HCT116 (cell line): ENCODE results near the gene ETNK1. TPM values are rescaled to one million over a fixed set of nuclear protein-coding genes. Genes with fewer than 3 reads are reported as not detected.

Experiments used
- ATAC-seq: fragments of 200-7000 bp; cut with Tn5 transposase; 2 replicates; pipeline ENCODE4 v1.9.1; 2020; ENCODE audit warnings: mild to moderate bottlenecking, moderate library complexity
- BruUV-seq: library from RNA; stranded (reverse); fragments of 400-500 nt; replicated peaks from 2 replicates; lab custom pipeline; 2021; lab: Mats Ljungman, UMichigan
- CTCF ChIA-PET: fragments of 300-600 bp; sonication (Branson Sonifier 250); formaldehyde crosslinking; loops from one replicate; lab custom pipeline; 2021; ENCODE audit warnings: antibody characterized with exemption; lab: Charles Lee
- POLR2A ChIA-PET: fragments of 300-600, 350-600 bp; sonication (Branson Sonifier 250); formaldehyde crosslinking; loops from one replicate; lab custom pipeline; 2021; ENCODE audit warnings: antibody characterized with exemption; lab: Charles Lee
- RAD21 ChIA-PET, 2 experiments: fragments of 300-600 bp; sonication (Branson Sonifier 250); formaldehyde crosslinking; loops; one replicate each; lab custom pipeline; 2023; ENCODE audit warnings: low total read pairs in 2 of 2; ENCODE audit not compliant: uncharacterized antibody in 2 of 2, unreplicated experiment in 2 of 2, low non-redundant PET in 1 of 2; lab: Charles Lee
- DNase-seq: peaks from one replicate; pipeline ENCODE4 v3.0.0-alpha.2; 2010; ENCODE audit warnings: low read depth, low spot score
- H2AFZ ChIP-seq: fragments of 200-600 bp; shearing (Covaris generic), sonication (generic); 2 replicates; pipeline ENCODE4 v1.6.1; 2017; ENCODE audit warnings: low read depth, mixed run types, mixed read lengths, antibody characterized with exemption, low read length; ENCODE audit not compliant: poor library complexity, severe bottlenecking
- H3K27ac ChIP-seq: 2 replicates; pipeline ENCODE4 v1.5.1; 2012; ENCODE audit warnings: low read depth, low read length
- H3K27me3 ChIP-seq: fragments of 200-600 bp; sonication (generic); 2 replicates; pipeline ENCODE4 v1.6.1; 2016; ENCODE audit warnings: mixed run types, low read length, mixed read lengths; ENCODE audit not compliant: insufficient read depth
- H3K36me3 ChIP-seq, 2 experiments: fragments of 200-500 bp in 1 of 2; fragments of 200-600 bp in 1 of 2; sonication (Bioruptor generic) in 1 of 2; sonication (generic) in 1 of 2; 2 replicates each; pipeline versions ENCODE4 v1.5.1 to v1.6.1; 2014 to 2016; ENCODE audit warnings: low read length in 2 of 2, inconsistent platforms in 1 of 2, mixed read lengths in 1 of 2, mixed run types in 1 of 2; ENCODE audit not compliant: insufficient read depth in 2 of 2, control insufficient read depth in 1 of 2
- H3K4me1 ChIP-seq, 2 experiments: fragments of 200-600 bp in 1 of 2; sonication (generic) in 1 of 2; 2 replicates each; pipeline versions ENCODE4 v1.5.1 to v1.6.1; 2012 to 2017; ENCODE audit warnings: low read length in 2 of 2, inconsistent platforms in 1 of 2, mild to moderate bottlenecking in 1 of 2, mixed read lengths in 1 of 2, mixed run types in 1 of 2, moderate library complexity in 1 of 2; ENCODE audit not compliant: insufficient read depth in 2 of 2, control insufficient read depth in 1 of 2
- H3K4me2 ChIP-seq: fragments of 200-600 bp; sonication (generic); 2 replicates; pipeline ENCODE4 v1.6.1; 2017; ENCODE audit warnings: mixed run types, low read length, mixed read lengths
- H3K4me3 ChIP-seq, 2 experiments: fragments of 200-600 bp in 1 of 2; sonication (generic) in 1 of 2; replicated peaks in 1 of 2; 2 replicates each; pipeline ENCODE4 v1.5.1; 2011 to 2016; ENCODE audit warnings: low read length in 2 of 2, control low read depth in 1 of 2, low read depth in 1 of 2, mild to moderate bottlenecking in 1 of 2, mixed read lengths in 1 of 2, mixed run types in 1 of 2
- H3K79me2 ChIP-seq: fragments of 200-600 bp; sonication (generic); 2 replicates; pipeline ENCODE4 v1.6.1; 2017; ENCODE audit warnings: mild to moderate bottlenecking, mixed run types, low read length, moderate library complexity, mixed read lengths; ENCODE audit not compliant: insufficient read depth
- H3K9ac ChIP-seq: fragments of 200-600 bp; sonication (generic); 2 replicates; pipeline ENCODE4 v1.6.1; 2016; ENCODE audit warnings: low read length, mixed read lengths
- H3K9me2 ChIP-seq: fragments of 200-600 bp; sonication (generic), shearing (Covaris generic); 2 replicates; pipeline ENCODE4 v1.6.1; 2017; ENCODE audit warnings: mixed run types, mild to moderate bottlenecking, moderate library complexity; ENCODE audit not compliant: insufficient read depth
- H3K9me3 ChIP-seq, 2 experiments: fragments of 200-500 bp in 1 of 2; fragments of 200-600 bp in 1 of 2; sonication (Bioruptor generic) in 1 of 2; sonication (generic) in 1 of 2; 2 replicates each; pipeline ENCODE4 v1.6.1; 2014 to 2017; ENCODE audit warnings: low read length in 2 of 2, mixed read lengths in 2 of 2, inconsistent platforms in 1 of 2, low read depth in 1 of 2, mild to moderate bottlenecking in 1 of 2, mixed run types in 1 of 2, moderate library complexity in 1 of 2; ENCODE audit not compliant: control insufficient read depth in 1 of 2, insufficient read depth in 1 of 2
- H4K20me1 ChIP-seq: fragments of 200-600 bp; sonication (generic), shearing (Covaris generic); 2 replicates; pipeline ENCODE4 v1.6.1; 2017; ENCODE audit warnings: mixed run types, mild to moderate bottlenecking, moderate library complexity; ENCODE audit not compliant: insufficient read depth
- CBX3 ChIP-seq: IDR thresholded peaks from 2 replicates; pipeline ENCODE4 v1.6.1; 2012; ENCODE audit warnings: low read depth
- ELF1 ChIP-seq: IDR thresholded peaks from 2 replicates; pipeline ENCODE4 v1.6.1; 2012; ENCODE audit warnings: low read depth, borderline replicate concordance
- EZH2phosphoT487 ChIP-seq: fragments of 200-600 bp; IDR thresholded peaks from 2 replicates; pipeline ENCODE4 v1.6.1; 2018; ENCODE audit warnings: antibody characterized with exemption, borderline replicate concordance
- FOSL1 ChIP-seq: IDR thresholded peaks from 2 replicates; pipeline ENCODE4 v1.6.1; 2012; ENCODE audit warnings: low read depth
- JUND ChIP-seq: IDR thresholded peaks from 2 replicates; pipeline ENCODE4 v1.6.1; 2012
- POLR2A ChIP-seq: IDR thresholded peaks from 2 replicates; pipeline ENCODE4 v1.7.0; 2011; ENCODE audit warnings: borderline replicate concordance; ENCODE audit not compliant: insufficient read depth, insufficient read length; ENCODE audit errors: extremely low read depth
- SIN3A ChIP-seq: IDR thresholded peaks from 2 replicates; pipeline ENCODE4 v1.6.1; 2012; ENCODE audit warnings: low read depth
- SP1 ChIP-seq: IDR thresholded peaks from 2 replicates; pipeline ENCODE4 v1.6.1; 2012; ENCODE audit warnings: low read depth
- TCF7L2 ChIP-seq: IDR thresholded peaks from 2 replicates; pipeline ENCODE4 v1.7.0; 2011; ENCODE audit warnings: borderline replicate concordance, inconsistent platforms; ENCODE audit not compliant: insufficient read depth, insufficient read length; ENCODE audit errors: extremely low read depth
- YY1 ChIP-seq: IDR thresholded peaks from 2 replicates; pipeline ENCODE4 v1.6.1; 2011; ENCODE audit warnings: low read length, low read depth, moderate library complexity, mild to moderate bottlenecking; ENCODE audit not compliant: insufficient replicate concordance; ENCODE audit errors: extremely low read depth
- ZFX ChIP-seq: fragments of 450-650 bp; IDR thresholded peaks from 2 replicates; pipeline ENCODE4 v1.6.1; 2017
- ZNF274 ChIP-seq: fragments of 200-500 bp; sonication (Bioruptor generic); IDR thresholded peaks from 2 replicates; pipeline ENCODE4 v1.6.1; 2014; ENCODE audit warnings: mild to moderate bottlenecking, low read depth, low read length, inconsistent platforms
- intact Hi-C: fragments of 100-400 bp; cut with micrococcal nuclease; formaldehyde crosslinking; loops from 2 replicates; pipeline ENCODE4 v1.10.0; 2022
- total RNA-seq: library from RNA; stranded (reverse); gene quantifications from one replicate; pipeline ENCODE4 v1.2.1, GENCODE V29; 2021; ENCODE audit not compliant: unreplicated experiment
- TF ChIP-seq, protein P1 (sequence below): IDR thresholded peaks from 2 replicates; pipeline ENCODE4 v1.6.1; 2012
- TF ChIP-seq, protein P2 (sequence below): IDR thresholded peaks from 2 replicates; pipeline ENCODE4 v1.6.1; 2012
- TF ChIP-seq, protein P3 (sequence below), 3 experiments: fragments of 200-600 bp in 1 of 3; sonication (generic) in 1 of 3; IDR thresholded peaks in 2 of 3; conservative IDR thresholded peaks in 1 of 3; 2 replicates each; pipeline ENCODE4 v1.5.1; 2012 to 2017; ENCODE audit warnings: low read depth in 2 of 3, low read length in 2 of 3, antibody characterized with exemption in 1 of 3, borderline replicate concordance in 1 of 3, control low read depth in 1 of 3, mild to moderate bottlenecking in 1 of 3, mixed read lengths in 1 of 3, mixed run types in 1 of 3, moderate library complexity in 1 of 3; ENCODE audit not compliant: insufficient read depth in 1 of 3
- TF ChIP-seq, protein P4 (sequence below): IDR thresholded peaks from 2 replicates; pipeline ENCODE4 v1.6.1; 2011; ENCODE audit warnings: mild to moderate bottlenecking, low read length, moderate library complexity; ENCODE audit not compliant: insufficient replicate concordance; ENCODE audit errors: extremely low read depth

ETNK1 gene
- total RNA-seq, 1 experiment from 2014 or later = 83.6 TPM

DNA sequence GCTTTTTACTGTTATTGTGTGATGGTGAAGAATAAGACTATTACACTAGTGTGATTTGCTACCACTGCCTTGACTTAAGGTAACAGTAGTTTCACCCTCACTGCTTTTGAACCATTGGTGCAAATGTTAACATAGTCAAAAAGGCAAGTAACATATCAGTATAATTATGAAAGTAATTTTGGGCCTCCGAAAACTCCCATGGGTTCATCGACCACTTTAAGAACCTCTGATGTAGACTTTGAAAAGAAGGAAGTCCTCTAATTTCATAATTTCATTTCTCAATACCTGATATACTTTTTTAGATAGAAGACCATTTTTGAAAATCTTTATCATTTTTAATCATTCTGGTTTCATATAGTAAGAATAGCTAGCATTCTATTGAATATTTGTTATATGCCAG lies 57.7 kb downstream of the ETNK1 start:
- ChIA-PET RAD21 (no interaction called here), POLR2A (no interaction called here), CTCF (interaction anchor here (0.8 kb wide), 1 partner anchor 19 kb away, joined by 3 read pairs; no protein-coding TSS in a partner anchor)
- Histone ChIP-seq H4K20me1 (peaks cover 13% of the 10 kb centered on the region; the same call in 1 of the 2 replicates), H3K9me2 (no peaks in the 10 kb centered on the region), H3K27me3 (no peaks in the 10 kb centered on the region), H3K4me3 (no peak overlapping the region), H3K9ac (no peak overlapping the region), H3K79me2 (peaks cover 13% of the 10 kb centered on the region; the same call in 1 of the 2 replicates), H3K9me3 (no peaks in the 10 kb centered on the region), H3K27ac (no peak overlapping the region), H2AFZ (no peak overlapping the region), H3K4me1 (no peaks in the 10 kb centered on the region), H3K4me2 (no peak overlapping the region), H3K36me3 (peaks cover 4 to 6% of the 10 kb centered on the region in 2 experiments; a peak in 3 of 4 replicates)
- BruUV-seq = no TSS peak
- DNase-seq (no peak), ATAC-seq (no peak)
- intact Hi-C loops = no loop called here
- TF ChIP-seq CBX3 (no peak), SP1 (no peak), FOSL1 (no peak), EZH2phosphoT487 (no peak), SIN3A (no peak), YY1 (no peak), POLR2A (no peak), TCF7L2 (no peak), JUND (no peak), ELF1 (no peak), ZFX (no peak), ZNF274 (no peak)
- TF ChIP-seq, protein P1, sequence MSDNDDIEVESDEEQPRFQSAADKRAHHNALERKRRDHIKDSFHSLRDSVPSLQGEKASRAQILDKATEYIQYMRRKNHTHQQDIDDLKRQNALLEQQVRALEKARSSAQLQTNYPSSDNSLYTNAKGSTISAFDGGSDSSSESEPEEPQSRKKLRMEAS = no peak
- TF ChIP-seq, protein P2, sequence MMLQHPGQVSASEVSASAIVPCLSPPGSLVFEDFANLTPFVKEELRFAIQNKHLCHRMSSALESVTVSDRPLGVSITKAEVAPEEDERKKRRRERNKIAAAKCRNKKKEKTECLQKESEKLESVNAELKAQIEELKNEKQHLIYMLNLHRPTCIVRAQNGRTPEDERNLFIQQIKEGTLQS = no peak
- TF ChIP-seq, protein P3, sequence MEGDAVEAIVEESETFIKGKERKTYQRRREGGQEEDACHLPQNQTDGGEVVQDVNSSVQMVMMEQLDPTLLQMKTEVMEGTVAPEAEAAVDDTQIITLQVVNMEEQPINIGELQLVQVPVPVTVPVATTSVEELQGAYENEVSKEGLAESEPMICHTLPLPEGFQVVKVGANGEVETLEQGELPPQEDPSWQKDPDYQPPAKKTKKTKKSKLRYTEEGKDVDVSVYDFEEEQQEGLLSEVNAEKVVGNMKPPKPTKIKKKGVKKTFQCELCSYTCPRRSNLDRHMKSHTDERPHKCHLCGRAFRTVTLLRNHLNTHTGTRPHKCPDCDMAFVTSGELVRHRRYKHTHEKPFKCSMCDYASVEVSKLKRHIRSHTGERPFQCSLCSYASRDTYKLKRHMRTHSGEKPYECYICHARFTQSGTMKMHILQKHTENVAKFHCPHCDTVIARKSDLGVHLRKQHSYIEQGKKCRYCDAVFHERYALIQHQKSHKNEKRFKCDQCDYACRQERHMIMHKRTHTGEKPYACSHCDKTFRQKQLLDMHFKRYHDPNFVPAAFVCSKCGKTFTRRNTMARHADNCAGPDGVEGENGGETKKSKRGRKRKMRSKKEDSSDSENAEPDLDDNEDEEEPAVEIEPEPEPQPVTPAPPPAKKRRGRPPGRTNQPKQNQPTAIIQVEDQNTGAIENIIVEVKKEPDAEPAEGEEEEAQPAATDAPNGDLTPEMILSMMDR (IDR thresholded peaks at IDR 0.05 in 2 of 3, conservative IDR thresholded peaks at IDR 0.05 in 1 of 3; ENCODE audit: borderline replicate concordance in 1 of 3, insufficient read depth in 1 of 3, low read depth in 2 of 3, low read length in 2 of 3) = no peak
- TF ChIP-seq, protein P4, sequence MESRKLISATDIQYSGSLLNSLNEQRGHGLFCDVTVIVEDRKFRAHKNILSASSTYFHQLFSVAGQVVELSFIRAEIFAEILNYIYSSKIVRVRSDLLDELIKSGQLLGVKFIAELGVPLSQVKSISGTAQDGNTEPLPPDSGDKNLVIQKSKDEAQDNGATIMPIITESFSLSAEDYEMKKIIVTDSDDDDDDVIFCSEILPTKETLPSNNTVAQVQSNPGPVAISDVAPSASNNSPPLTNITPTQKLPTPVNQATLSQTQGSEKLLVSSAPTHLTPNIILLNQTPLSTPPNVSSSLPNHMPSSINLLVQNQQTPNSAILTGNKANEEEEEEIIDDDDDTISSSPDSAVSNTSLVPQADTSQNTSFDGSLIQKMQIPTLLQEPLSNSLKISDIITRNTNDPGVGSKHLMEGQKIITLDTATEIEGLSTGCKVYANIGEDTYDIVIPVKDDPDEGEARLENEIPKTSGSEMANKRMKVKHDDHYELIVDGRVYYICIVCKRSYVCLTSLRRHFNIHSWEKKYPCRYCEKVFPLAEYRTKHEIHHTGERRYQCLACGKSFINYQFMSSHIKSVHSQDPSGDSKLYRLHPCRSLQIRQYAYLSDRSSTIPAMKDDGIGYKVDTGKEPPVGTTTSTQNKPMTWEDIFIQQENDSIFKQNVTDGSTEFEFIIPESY = no peak
